Rectal smooth muscle tissue (tissue), 1 donor: ENCODE data around the gene PLCB4.

Experiments used
- H3K27ac ChIP-seq: one replicate; pipeline ENCODE4 v1.7.0; 2013; ENCODE audit warnings: low read depth, low read length, inconsistent platforms
- H3K27me3 ChIP-seq: one replicate; pipeline ENCODE4 v1.7.0; 2013; ENCODE audit warnings: low read length; ENCODE audit not compliant: control insufficient read depth, insufficient read depth
- H3K36me3 ChIP-seq: one replicate; pipeline ENCODE4 v1.7.0; 2013; ENCODE audit warnings: low read length; ENCODE audit not compliant: control insufficient read depth, insufficient read depth
- H3K4me1 ChIP-seq: one replicate; pipeline ENCODE4 v1.7.0; 2013; ENCODE audit warnings: low read length; ENCODE audit not compliant: control insufficient read depth, insufficient read depth
- H3K4me3 ChIP-seq: one replicate; pipeline ENCODE4 v1.7.0; 2013; ENCODE audit warnings: low read length
- H3K9ac ChIP-seq: one replicate; pipeline ENCODE4 v1.7.0; 2013; ENCODE audit warnings: low read length

PLCB4 gene

DNA sequence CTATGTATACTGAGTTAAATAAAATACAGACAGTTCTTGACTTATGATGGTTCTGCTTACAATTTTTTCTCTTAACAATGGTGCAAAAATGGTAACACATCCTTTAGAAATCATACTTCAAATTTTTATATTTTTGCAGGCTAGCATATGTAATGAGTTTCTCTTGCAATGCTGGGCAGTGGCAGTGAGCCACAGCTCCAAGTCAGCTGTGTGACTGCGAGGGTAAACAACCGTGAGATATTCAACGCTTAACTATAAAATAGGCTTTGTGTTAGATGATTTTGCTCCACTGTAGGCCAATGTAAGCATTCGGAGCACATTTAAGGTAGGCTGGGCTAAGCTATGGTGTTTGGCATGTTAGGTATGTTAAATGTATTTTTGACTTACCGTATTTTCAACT, 136.1 kb downstream of the PLCB4 start:
- Histone ChIP-seq H3K4me1 (no peaks in the 10 kb centered on the region), H3K4me3 (no peak overlapping the region), H3K27ac (no peak overlapping the region), H3K36me3 (no peaks in the 10 kb centered on the region), H3K9ac (no peak overlapping the region), H3K27me3 (no peaks in the 10 kb centered on the region)

GRCh38 chr20:9206486-9206885, 137.6 kb downstream of the PLCB4 start:
- Histone ChIP-seq H3K4me1 (peaks cover 2% of the 10 kb centered on the region), H3K9ac (no peak overlapping the region), H3K27me3 (no peaks in the 10 kb centered on the region), H3K4me3 (no peak overlapping the region), H3K36me3 (no peaks in the 10 kb centered on the region), H3K27ac (no peak overlapping the region)

DNA sequence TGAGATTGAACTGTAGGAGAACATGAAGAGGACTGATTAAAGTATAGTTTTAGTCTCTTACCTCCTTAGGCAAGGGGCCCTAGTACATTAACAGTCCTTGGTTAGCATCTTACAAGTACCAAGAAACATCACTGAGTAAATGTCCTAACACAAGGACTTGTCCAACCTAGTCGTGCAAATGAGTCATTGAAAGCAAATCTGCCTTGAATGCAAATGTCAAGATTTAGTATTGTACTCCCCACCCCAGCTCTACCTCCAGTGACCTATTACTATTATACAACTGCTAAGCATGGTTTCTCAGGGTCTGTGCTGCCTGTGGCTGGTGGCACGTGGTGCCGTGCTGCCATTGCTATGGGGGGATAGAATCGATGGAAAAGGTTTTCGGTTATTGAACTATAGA, 138.4 kb downstream of the PLCB4 start:
- Histone ChIP-seq H3K27ac (no peak overlapping the region), H3K36me3 (no peaks in the 10 kb centered on the region), H3K9ac (no peak overlapping the region), H3K27me3 (no peaks in the 10 kb centered on the region), H3K4me1 (peaks cover 2% of the 10 kb centered on the region), H3K4me3 (no peak overlapping the region)

DNA sequence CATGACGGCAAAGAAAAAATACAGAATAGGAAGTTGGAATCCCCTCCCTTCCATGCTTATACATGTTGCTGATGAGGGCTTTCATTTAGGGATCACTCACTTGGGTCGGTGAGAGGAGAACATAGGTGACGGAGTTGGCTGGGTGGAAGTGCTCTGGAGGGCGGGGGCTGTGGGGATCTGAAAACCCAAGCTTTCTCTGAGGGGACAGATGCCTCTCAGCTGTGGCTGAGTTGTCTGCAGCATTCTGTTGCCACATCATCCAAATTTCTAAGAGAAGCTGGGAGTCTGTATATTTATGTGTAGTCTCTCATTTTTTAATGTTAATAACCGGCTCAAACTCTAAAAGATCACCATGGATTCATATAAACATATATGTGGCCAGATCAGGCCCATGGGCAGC, 141.5 kb downstream of the PLCB4 start:
- Histone ChIP-seq H3K4me3 (no peak overlapping the region), H3K9ac (no peak overlapping the region), H3K27ac (no peak overlapping the region), H3K36me3 (no peaks in the 10 kb centered on the region), H3K27me3 (no peaks in the 10 kb centered on the region), H3K4me1 (peaks cover 4% of the 10 kb centered on the region)

DNA sequence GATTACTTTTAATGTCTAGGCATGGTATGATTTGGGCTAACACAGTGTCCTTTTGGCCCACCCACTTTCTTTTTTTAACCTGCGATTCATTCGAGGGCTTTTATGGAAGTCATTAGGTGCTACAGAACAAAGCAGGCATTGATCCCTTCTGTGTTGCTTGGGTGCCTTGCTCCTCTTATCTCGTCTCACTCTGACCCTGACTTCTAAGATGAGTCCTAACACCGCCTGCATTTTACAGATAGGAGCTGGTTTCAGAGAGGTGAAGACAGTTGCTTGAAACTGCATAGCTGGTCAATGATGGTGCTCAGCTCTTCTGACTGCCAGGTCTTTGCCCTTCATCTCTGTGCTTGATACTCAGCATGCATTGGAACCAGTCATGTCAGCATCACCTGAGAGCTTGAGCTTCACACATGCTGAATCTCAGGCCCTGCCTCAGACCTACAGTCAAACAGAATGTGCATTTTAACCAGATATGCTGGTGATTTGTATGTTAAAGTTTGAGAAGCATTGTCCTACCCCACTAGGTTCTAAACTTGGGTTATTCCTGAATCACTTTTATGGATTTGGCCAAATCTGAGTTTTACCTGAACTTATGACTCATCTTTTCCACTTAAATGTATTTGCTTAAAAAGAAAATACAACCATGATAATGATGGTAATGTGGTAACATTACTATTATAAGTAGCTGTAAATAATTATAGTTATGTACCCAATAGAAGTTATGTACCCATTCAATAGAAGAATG, 142.3 kb downstream of the PLCB4 start:
- H3K4me1 ChIP-seq: peaks cover 4% of the 10 kb centered on the region
- H3K27me3 ChIP-seq: no peaks in the 10 kb centered on the region
- no peak overlapping the region for H3K9ac ChIP-seq
- no peaks in the 10 kb centered on the region for H3K36me3 ChIP-seq
- no peak overlapping the region for H3K4me3 ChIP-seq
- no peak overlapping the region for H3K27ac ChIP-seq

- H3K4me1 ChIP-seq: peaks cover 4% of the 10 kb centered on the region
- no peak overlapping the region for H3K27ac ChIP-seq
- H3K9ac ChIP-seq: no peak overlapping the region
- H3K27me3 ChIP-seq: no peaks in the 10 kb centered on the region
- H3K36me3 ChIP-seq: no peaks in the 10 kb centered on the region
- no peak overlapping the region for H3K4me3 ChIP-seq
Measured at GRCh38 chr20:9212735-9213134, 143.8 kb downstream of the PLCB4 start.

- Histone ChIP-seq H3K4me1 (peaks cover 7% of the 10 kb centered on the region), H3K4me3 (no peak overlapping the region), H3K27ac (no peak overlapping the region), H3K27me3 (no peaks in the 10 kb centered on the region), H3K36me3 (no peaks in the 10 kb centered on the region), H3K9ac (no peak overlapping the region)
Measured at GRCh38 chr20:9214685-9215084, 145.8 kb downstream of the PLCB4 start.

- Histone ChIP-seq H3K36me3 (no peaks in the 10 kb centered on the region), H3K27ac (no peak overlapping the region), H3K9ac (no peak overlapping the region), H3K4me3 (no peak overlapping the region), H3K27me3 (no peaks in the 10 kb centered on the region), H3K4me1 (peaks cover 7% of the 10 kb centered on the region)
Measured at GRCh38 chr20:9215539-9215938, 146.7 kb downstream of the PLCB4 start.

DNA sequence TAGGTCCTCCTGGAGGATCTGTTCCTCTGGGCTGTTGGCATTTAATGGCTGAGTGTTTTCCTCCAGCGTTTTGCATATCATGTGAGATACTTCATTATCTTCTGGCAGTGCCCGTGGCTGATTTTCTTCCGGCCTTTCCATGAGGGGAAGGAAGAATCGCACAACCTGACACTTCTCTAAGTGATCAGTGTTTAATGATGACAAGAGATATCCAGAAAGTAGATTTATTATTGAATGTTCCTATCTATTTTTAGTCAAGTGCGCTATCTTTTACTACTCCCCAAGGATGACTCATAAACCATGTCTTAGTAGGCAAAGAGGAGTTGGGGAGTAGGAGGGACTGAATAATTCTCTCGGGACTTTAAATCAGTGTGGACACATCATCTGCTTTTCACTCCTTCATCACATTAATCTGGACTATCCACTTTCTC, 149.7 kb downstream of the PLCB4 start:
- Histone ChIP-seq H3K27me3 (no peaks in the 10 kb centered on the region), H3K36me3 (no peaks in the 10 kb centered on the region), H3K27ac (no peak overlapping the region), H3K4me3 (peak overlapping the region; percentile 9), H3K4me1 (peaks cover 5% of the 10 kb centered on the region), H3K9ac (no peak overlapping the region)

GRCh38 chr20:9220874-9221547, 152.1 kb downstream of the PLCB4 start:
- Histone ChIP-seq H3K9ac (no peak overlapping the region), H3K36me3 (no peaks in the 10 kb centered on the region), H3K4me3 (no peak overlapping the region), H3K4me1 (peaks cover 3% of the 10 kb centered on the region), H3K27ac (no peak overlapping the region), H3K27me3 (no peaks in the 10 kb centered on the region)

DNA sequence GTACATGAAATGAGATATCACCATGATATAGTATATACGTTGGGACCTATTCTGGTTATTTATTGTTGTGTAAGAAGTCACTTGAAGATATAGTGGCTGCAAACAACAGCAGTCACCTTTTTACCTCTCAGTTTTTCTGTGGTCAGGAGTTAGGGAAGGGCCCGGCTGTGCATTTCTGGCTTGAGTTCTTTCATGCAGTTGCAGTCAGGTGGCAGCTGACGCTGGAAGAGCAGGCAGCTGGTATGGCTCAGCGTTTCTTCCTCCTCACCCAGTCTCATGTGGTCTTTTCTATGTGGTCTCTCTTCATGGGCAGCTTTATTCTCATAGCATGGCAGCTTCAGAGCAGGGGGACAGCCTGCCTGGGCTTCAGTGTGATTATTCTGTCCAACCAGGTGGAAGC, 154.4 kb downstream of the PLCB4 start:
- no peak overlapping the region for H3K9ac ChIP-seq
- no peak overlapping the region for H3K27ac ChIP-seq
- peaks cover 3% of the 10 kb centered on the region for H3K4me1 ChIP-seq

GRCh38 chr20:9225879-9226278, 157.0 kb downstream of the PLCB4 start:
- H3K36me3 ChIP-seq: no peaks in the 10 kb centered on the region
- H3K9ac ChIP-seq: no peak overlapping the region
- no peaks in the 10 kb centered on the region for H3K4me1 ChIP-seq
- no peak overlapping the region for H3K27ac ChIP-seq
- H3K27me3 ChIP-seq: no peaks in the 10 kb centered on the region
- no peak overlapping the region for H3K4me3 ChIP-seq

More for the DNA sequence above, 154.4 kb downstream of the PLCB4 start:
- Histone ChIP-seq H3K4me3 (no peak overlapping the region), H3K36me3 (no peaks in the 10 kb centered on the region), H3K27me3 (no peaks in the 10 kb centered on the region)
